HG03095 (cell line): ENCODE results near the gene BCL7A.

ENCODE experiments used
- ATAC-seq: cut with Tn5 transposase; IDR thresholded peaks from one replicate; pipeline ENCODE4 v1.9.1; 2021; ENCODE audit warnings: moderate library complexity; ENCODE audit not compliant: unreplicated experiment

Gene BCL7A

GRCh38 chr12:122076743-122077495, 55.2 kb downstream of the BCL7A start:
- ATAC-seq = no peak

- peak; percentile 72 for ATAC-seq
Observed at GRCh38 chr12:122078141-122079032, 56.7 kb downstream of the BCL7A start, which contains the start of gene MLXIP. TSS of gene MLXIP (plus strand) at chr12:122078756. CDS start at chr12:122078854, 98 bp downstream.

DNA sequence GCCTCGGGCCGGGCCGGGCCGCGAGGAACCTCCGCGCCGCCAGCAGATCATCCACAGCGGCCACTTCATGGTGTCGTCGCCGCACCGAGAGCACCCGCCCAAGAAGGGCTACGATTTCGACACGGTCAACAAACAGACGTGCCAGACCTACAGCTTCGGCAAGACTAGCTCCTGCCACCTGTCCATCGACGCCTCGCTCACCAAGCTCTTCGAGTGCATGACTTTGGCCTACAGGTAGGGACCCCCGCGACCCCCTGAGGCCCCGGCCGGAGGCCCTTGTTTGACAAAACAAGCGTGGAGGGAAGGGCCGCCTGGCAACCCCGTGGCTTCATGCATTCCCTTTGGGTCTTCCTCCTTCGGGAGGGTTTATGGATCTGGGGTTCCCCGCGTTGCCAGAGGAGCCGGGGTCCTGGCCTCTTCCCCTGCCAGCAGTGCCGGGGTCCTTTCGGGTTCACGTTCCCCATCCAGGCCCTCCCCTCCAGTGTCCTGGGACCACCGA, 57.4 kb downstream of the BCL7A start:
- ATAC-seq = no peak

- no peak for ATAC-seq
Observed at GRCh38 chr12:122079532-122080081, 57.9 kb downstream of the BCL7A start.

GRCh38 chr12:122080149-122081082, 58.7 kb downstream of the BCL7A start:
- no peak for ATAC-seq

DNA sequence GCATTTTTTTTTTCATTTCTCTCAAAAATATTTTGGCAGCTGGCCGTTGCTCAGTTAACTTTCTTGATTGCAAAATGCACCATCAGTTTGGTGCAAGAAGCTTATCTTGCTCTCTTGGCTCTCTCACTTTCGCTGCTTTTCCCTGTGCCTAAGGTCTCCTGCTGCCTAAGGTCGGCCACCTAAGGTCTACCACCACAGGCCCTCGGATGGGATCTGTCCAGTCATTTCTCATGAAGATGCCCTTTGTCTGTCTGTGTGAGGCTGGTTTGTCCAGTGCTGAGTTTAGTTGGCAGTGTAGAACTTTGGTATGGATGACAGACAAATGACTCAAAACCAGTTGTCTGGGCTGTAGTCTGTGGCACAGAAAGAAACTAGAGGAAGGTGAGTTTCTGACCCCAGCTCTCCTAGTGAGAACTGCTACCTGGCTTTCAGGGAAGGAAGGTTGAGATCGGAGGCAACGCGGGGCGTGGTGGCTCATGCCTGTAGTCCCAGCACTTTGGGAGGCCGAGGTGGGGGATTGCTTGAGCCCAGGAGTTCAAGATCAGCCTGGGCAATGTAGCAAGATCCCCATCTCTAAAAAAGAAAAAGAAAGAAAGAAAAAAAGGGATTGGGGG, 59.5 kb downstream of the BCL7A start:
- ATAC-seq = no peak

DNA sequence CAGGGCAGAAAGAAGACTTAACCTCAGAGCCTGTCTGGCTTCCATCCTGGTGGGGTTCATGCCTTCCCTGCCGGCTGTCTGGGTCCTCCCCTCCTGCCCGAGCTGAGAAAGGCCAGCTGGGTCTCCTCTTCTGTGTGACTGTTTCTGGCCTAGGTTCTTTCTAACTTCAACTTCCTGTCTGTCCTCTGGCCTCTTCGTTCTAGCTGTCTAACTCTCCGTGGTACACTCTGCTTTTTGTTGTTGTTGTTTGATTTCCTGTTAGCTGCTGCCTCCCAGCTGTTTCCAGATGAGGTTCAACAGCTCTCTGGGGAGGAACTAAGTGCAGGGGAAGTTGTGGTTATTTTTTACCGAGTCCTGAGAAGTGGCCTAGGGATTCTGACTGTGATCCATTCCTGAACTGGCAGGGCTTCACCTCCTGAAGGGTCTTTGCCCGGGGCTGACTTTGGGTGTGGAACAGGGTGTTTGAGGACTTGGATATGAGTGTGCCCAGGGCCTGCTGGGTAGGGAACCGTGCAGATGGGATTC, 60.1 kb downstream of the BCL7A start:
- peak; percentile 60 for ATAC-seq

DNA sequence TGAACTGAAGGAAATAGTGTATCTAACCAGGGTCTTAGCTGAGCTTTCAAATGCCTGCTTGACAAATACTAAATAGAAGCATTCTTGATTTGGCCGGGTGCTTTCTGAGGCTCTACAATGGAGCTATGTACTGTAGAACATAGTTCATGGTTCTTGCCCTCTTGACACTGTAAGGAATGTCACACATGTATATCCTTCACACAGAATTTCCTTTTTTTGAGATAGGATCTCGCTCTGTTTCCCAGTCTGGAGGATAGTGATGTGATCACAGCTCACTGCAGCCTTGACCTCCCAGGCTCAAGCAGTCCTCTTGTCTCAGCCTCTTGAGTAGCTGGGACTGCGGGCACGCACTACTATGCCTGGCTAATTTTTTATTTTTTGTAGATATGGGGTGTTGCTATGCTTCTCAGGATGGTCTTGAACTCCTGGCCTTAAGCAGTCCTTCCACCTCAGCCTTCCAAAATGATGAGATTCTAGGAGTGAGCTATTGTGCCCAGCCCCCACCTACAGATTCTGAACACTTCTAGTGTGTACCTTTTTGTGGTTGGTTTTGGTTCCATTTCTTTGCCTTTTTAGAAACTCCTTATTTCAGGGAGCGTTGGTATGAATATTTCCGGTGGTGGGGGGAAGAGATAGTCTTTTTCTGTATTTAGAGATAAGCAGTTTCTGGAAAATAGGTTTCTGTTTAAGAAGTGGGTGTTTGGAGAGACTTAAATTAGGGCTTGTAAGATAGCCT, 61.1 kb downstream of the BCL7A start:
- ATAC-seq = no peak

DNA sequence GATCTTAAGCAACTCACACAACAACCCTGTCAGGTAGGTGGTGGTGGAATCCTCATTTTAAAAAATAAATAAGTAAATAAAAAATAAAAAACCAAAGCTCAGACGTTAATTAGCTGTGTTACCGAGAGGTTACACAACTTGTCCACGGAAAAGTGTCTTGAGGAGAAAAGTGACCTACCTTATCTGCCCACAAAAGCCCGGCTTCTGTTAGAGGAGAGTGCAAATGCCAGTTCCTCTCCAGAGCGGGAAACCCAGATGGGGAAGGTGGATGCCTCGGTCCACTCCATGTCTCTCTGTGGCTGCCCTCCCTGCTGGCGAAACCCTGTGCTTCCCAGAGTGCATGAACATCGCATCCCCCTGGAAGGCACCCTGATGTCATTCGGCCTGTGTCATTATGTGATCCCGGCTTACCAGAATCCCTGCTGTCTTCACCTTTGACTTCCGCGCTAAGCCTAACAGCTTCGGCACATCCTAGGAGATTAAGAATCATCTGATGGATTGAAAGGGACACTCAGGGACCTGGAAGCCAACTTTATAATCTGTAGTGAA, 63.2 kb downstream of the BCL7A start:
- no peak for ATAC-seq

- ATAC-seq = no peak
Observed at GRCh38 chr12:122085591-122085990, 63.9 kb downstream of the BCL7A start.

DNA sequence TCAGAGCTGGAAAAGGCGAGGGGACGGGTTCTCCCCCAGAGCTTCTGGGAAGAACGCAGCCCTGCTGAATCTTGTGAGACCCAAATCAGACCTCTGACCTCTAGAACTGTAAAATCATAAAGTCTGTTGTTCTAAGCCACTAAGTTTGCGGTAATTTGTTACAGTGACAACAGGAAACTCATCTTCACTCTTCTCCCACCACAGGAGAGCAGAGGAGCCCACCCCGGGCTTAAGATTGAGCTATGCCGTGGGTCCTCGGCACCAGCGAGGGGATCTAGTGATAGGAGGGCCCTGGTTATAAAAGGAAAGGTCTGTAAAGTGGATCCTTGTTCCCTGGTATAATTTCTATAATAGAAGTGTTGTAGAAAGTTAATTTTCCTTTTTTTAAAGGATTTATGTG, 64.4 kb downstream of the BCL7A start:
- ATAC-seq = no peak

DNA sequence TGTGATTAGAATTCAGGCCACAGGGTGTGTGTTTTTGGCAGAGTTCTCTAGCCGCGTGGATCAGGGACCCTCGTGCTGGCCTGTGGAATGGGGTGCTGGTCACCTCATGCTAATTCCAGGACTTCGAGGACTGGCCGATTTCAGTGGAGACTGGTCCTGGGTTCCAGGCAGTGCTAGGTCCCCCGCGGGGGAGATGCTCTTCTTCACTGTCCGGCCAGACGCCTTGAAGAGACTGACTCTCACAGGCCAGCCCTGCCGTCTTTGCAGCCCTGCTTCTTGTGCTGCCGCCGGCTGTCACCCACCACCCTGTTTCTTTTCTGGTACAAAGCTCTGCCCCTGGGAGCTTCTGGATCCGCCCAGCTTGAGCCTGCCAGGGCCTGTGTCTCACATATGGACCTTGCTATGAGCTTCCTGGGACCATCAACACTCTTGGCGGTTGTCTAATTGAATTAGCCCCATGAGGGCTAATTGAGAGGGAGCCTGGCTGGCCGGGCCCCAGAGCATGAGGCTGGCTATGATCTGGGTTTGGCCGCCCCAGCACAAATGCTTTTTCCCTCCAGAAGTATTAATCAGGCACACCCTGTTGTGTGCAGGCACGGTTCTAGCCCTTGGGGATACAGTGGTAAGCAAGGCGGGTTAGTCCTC, 65.1 kb downstream of the BCL7A start:
- ATAC-seq = no peak

GRCh38 chr12:122087431-122088178, 65.9 kb downstream of the BCL7A start:
- no peak for ATAC-seq

DNA sequence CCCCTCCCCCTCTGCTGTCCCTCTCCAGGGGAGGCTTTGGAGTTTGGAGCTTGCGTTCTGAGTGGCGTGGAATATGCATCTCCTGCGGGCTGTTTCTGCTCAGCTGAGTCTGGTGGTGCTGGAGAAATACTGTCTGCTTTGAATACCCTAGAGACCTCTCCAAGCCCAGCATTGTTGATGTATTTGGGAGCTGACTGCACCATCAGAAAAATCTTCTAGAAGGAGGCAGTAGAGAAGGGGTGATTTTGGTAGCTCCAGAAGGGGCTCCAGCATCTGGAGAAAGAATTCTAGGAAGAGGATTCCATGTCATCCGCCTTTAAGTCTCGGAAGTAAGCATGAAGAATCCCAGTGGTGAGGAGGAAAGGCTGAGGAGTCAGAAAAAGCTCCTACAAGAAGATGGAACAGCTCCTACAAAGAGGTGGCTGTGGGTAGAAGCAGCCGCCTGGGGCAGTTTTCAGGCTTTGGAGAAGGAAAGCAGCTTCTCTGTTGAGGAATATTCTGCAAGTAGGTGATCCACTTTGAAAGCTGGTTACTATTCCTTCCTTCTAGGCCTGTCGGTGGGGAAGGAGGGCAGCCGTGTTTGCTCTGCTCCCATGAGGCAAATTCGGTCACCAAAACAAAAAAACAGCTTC, 66.6 kb downstream of the BCL7A start:
- no peak for ATAC-seq

DNA sequence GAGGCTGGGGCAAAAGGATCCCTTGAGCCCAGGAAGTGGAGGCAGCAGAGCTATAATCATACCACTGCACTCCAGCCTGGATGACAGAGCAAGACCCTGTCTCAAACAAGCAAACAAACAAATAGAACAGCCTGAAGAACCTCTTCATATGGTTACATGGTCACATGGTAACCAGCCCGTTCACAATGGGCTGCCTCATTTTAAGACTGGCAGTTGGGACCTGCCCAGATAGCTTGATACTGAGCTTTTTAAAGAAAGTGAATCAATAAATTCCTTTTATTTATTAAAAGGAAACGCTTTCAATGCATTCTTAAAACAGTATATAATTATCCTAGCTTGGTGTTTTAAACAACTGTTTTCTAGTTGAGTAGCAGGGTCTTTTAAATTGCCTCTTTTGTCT, 67.4 kb downstream of the BCL7A start:
- ATAC-seq = no peak

- no peak for ATAC-seq
Observed at GRCh38 chr12:122090759-122091515, 69.3 kb downstream of the BCL7A start.
